ENCODE results near the gene SRSF6.
"Not testable (repeated sequence)": the region's sequence is repeated elsewhere in the genome, so short reads cannot be mapped to it uniquely, and the experiment has no call there.

The SRSF6 gene

DNA sequence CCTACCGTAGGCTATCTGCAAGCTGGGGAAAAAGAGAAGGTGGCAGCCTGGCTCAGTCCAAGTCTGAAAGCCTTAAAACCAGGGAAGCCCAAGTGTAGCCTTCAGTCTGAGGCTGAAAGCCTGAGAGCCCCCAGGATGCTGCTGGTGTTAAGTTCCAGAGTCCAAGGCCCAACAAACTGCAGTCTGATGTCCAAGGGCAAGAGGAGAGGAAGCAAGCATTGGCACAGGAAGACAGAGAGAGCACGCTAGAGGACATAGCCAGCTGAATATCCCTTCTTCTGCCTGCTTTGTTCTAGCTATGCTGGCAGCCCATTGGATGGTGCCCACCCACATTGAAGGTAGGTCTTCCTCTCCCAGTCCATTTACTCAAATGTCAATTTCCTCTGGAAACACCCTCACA, 37.7 kb downstream of the SRSF6 start:
- 85% methylated on average over 2 of the region's 2 CpGs for WGBS
- Histone ChIP-seq H3K36me3 (ENCODE audit: insufficient read depth, low read length) (no peaks in the 10 kb centered on the region), H3K4me3 (ENCODE audit: low read length) (no peak overlapping the region), H3K9me3 (ENCODE audit: insufficient read depth, low read depth, low read length) (no peaks in the 10 kb centered on the region), H3K4me1 (ENCODE audit: insufficient read depth, low read length) (no peaks in the 10 kb centered on the region), H3K9ac (ENCODE audit: low read depth, low read length) (no peak overlapping the region), H3K27ac (ENCODE audit: low read depth, low read length) (no peak overlapping the region), H3K27me3 (ENCODE audit: insufficient read depth, low read length) (no peaks in the 10 kb centered on the region)

DNA sequence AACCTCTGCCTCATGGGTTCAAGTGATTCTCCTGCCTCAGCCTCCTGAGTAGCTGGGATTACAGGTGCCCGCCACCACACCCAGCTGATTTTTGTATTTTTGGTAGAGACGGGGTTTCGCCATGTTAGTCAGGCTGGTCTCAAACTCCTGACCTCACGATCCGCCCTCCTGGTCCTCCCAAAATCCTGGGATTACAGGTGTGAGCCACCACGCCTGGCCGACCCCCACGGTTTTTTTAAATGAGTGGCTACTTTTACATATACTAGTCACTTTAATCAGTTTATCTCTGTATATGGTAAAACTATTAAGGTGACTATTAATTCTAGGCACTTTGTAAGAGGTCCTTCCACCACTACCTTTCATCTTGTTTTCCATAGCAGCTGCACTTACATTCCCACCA, 44.3 kb downstream of the SRSF6 start:
- H3K27ac ChIP-seq (ENCODE audit: low read depth, low read length); H3K4me3 ChIP-seq (ENCODE audit: low read length); H3K36me3 ChIP-seq (ENCODE audit: insufficient read depth, low read length); H3K9me3 ChIP-seq (ENCODE audit: insufficient read depth, low read depth, low read length); H3K9ac ChIP-seq (ENCODE audit: low read depth, low read length); H3K4me1 ChIP-seq (ENCODE audit: insufficient read depth, low read length): not testable (repeated sequence)
- peaks cover 17% of the 10 kb centered on the region for H3K27me3 ChIP-seq (ENCODE audit: insufficient read depth, low read length)
- WGBS, result 88% methylated on average over 8 of the region's 8 CpGs

DNA sequence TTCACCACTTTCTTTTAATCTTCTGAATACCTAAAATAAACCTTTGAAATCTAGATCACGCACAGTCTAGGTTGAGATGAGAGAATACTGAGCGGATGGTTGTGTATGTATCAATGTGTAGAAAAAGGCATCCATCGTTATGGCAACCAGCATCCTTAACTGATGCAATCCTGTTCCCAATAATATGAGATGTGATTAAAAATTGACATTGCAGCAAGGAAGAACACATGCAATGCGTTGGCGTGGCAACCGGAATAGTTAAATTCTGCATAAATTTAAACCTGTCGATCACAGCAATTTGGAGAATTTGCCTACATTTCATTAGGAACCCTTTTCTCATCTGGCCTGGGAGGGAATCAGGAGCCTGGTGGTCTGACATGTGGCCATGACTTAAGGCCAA, 48.5 kb downstream of the SRSF6 start:
- H3K9me3 ChIP-seq (ENCODE audit: insufficient read depth, low read depth, low read length), result no peaks in the 10 kb centered on the region
- no peaks in the 10 kb centered on the region for H3K36me3 ChIP-seq (ENCODE audit: insufficient read depth, low read length)
- no peak overlapping the region for H3K27ac ChIP-seq (ENCODE audit: low read depth, low read length)
- H3K4me1 ChIP-seq (ENCODE audit: insufficient read depth, low read length), result 0 out of 2 replicates have a peak, but pooled peaks cover 3% of the 10 kb centered on the region
- no peak overlapping the region for H3K9ac ChIP-seq (ENCODE audit: low read depth, low read length)
- no peak overlapping the region for H3K4me3 ChIP-seq (ENCODE audit: low read length)
- WGBS, result 94% methylated on average over 7 of the region's 7 CpGs
- H3K27me3 ChIP-seq (ENCODE audit: insufficient read depth, low read length), result peaks cover 31% of the 10 kb centered on the region

DNA sequence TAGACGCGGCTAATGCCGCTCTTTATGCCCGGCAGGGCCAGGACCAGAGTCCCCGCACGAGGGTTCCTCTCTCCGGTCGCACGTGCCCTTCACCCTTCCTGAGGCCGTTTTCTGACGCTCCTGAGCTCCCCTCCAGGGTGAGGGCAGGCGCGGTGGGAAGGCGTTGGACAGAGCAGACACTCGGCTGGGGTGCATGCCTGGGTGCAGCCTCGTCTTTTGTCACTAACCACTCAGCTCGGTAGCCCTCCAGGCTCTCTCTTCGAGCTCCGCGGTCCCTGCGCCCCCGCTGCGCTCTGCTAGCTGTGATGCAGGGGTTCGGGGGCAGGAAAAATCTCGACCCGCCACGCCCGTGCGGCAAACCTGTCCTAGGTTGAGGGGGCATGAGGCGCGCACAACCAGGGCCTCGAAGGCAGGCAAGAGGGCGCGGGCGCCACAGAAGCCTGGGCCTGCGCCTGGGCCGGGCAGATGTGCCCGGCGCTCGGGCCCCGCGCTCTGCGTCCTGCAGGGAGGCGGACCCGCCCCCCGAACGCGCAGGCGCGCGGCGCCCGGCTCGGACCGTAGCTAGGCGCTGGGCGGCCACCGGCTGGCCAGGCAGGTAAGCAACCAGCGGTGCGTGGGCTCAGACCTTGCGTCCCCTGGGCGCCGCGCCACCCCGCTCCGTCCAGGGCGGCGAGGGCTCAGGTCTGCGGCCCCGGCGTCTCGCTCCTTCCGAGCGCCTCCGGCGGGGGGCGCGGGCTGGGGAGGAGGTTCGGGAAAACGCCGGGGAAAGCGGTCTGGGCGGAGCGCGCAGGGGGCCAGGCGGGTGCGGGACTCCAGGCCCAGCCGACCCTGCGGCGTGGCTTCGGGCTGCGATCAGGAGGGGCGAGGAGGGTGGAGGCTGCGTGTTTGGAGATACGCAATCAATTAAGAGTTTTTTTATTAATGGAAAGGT, 49.7 kb downstream of the SRSF6 start, which contains the start of gene L3MBTL1:
Gene L3MBTL1 (plus strand): TSS at position 548 of the 931 bp plus-strand sequence. CDS start 5,807 bp downstream, outside the sequence.
- Histone ChIP-seq H3K9ac (ENCODE audit: low read depth, low read length) (peak within 1 kb of the TSS; percentile 51), H3K27ac (ENCODE audit: low read depth, low read length) (no peak within 1 kb of the TSS), H3K9me3 (ENCODE audit: insufficient read depth, low read depth, low read length) (no peaks in the 10 kb centered on the region), H3K27me3 (ENCODE audit: insufficient read depth, low read length) (peaks cover 31% of the 10 kb centered on the region), H3K4me3 (ENCODE audit: low read length) (peak within 1 kb of the TSS; percentile 65), H3K36me3 (ENCODE audit: insufficient read depth, low read length) (no peaks in the 10 kb centered on the region), H3K4me1 (ENCODE audit: insufficient read depth, low read length) (0 out of 2 replicates have a peak, but pooled peaks cover 3% of the 10 kb centered on the region)
- WGBS, result 9% methylated on average over 95 of the region's 95 CpGs

DNA sequence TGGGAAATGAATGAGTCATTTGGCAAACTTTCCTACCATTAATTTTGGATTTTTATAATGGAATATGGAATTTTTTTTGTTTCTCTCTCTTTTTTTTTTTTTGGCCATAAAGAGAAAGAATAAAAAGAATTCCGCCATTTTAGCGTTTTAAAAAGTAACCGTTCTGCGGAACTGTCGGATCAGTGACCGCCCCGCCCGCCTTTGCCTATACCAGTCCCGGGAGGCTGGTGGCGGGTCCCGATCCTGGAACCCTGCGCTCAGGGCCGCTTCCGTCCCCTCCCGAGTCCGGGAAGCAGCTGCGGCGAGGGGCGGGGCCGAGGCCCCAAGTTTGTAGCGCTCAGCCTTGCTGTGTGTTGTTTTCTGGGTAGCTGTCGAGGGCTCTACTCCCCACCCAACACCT, 50.4 kb downstream of the SRSF6 start:
- H3K36me3 ChIP-seq (ENCODE audit: insufficient read depth, low read length), result no peaks in the 10 kb centered on the region
- H3K4me1 ChIP-seq (ENCODE audit: insufficient read depth, low read length), result 0 out of 2 replicates have a peak, but pooled peaks cover 3% of the 10 kb centered on the region
- peak overlapping the region; percentile 65 for H3K4me3 ChIP-seq (ENCODE audit: low read length)
- H3K9ac ChIP-seq (ENCODE audit: low read depth, low read length), result peak overlapping the region; percentile 51; the same call in 1 of the 2 replicates
- H3K9me3 ChIP-seq (ENCODE audit: insufficient read depth, low read depth, low read length), result no peaks in the 10 kb centered on the region
- 4% methylated on average over 17 of the region's 22 CpGs for WGBS
- peaks cover 31% of the 10 kb centered on the region for H3K27me3 ChIP-seq (ENCODE audit: insufficient read depth, low read length)
- H3K27ac ChIP-seq (ENCODE audit: low read depth, low read length), result no peak overlapping the region

DNA sequence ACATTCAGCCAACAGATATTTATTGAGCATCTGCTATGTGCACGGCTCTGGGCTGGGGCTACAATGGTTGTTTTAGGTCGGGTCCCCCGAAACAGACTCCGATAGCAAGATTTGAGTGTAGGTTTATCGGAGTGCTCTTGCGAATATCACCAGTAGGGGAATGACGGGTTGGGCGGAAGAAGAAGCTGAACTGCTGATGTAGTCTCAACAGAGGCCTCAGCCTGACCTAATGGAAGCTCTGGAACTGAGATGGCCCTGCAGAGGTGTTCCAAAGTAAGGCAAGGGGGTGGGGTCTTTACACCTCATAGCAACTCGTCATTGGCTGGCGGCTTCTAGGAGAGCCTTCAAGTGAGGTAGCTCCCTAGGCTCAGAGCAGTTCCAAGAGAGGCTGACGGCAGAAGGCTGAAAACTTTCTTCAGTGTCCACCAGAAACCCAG, 50.9 kb downstream of the SRSF6 start:
- Histone ChIP-seq H3K27me3 (ENCODE audit: insufficient read depth, low read length) (peaks cover 31% of the 10 kb centered on the region), H3K9me3 (ENCODE audit: insufficient read depth, low read depth, low read length) (no peaks in the 10 kb centered on the region), H3K4me3 (ENCODE audit: low read length) (peak overlapping the region; percentile 65), H3K36me3 (ENCODE audit: insufficient read depth, low read length) (no peaks in the 10 kb centered on the region), H3K4me1 (ENCODE audit: insufficient read depth, low read length) (0 out of 2 replicates have a peak, but pooled peaks cover 3% of the 10 kb centered on the region), H3K9ac (ENCODE audit: low read depth, low read length) (no peak overlapping the region), H3K27ac (ENCODE audit: low read depth, low read length) (no peak overlapping the region)
- WGBS, result 39% methylated on average over 11 of the region's 11 CpGs

DNA sequence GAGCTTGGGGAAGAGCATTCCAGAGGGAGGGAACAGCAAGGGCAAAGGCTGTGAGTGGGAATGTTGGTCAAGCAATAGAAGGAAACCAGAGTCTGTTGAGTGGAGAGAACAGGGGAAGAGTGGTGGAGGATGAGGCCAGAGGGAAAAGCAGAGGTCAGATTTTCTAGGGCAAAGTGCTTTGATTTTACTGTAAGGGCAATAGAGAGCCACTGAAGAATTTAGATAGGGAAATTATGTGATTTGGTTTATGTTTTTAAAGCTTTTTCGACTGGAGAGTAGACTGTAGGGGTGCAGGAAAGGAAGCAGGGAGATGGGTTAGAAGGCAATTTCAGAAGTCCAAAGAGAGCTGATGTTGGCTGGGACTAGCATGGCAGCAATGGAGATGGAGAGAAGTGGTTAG, 54.2 kb downstream of the SRSF6 start:
- 0 out of 2 replicates have a peak, but pooled peaks cover 3% of the 10 kb centered on the region for H3K4me1 ChIP-seq (ENCODE audit: insufficient read depth, low read length)
- no peak overlapping the region for H3K9ac ChIP-seq (ENCODE audit: low read depth, low read length)
- H3K4me3 ChIP-seq (ENCODE audit: low read length), result no peak overlapping the region
- no peak overlapping the region for H3K27ac ChIP-seq (ENCODE audit: low read depth, low read length)
- WGBS, result 84% methylated on average over 1 of the region's 1 CpG
- peaks cover 5% of the 10 kb centered on the region; the same call in 1 of the 2 replicates for H3K36me3 ChIP-seq (ENCODE audit: insufficient read depth, low read length)
- H3K27me3 ChIP-seq (ENCODE audit: insufficient read depth, low read length), result peaks cover 15% of the 10 kb centered on the region
- H3K9me3 ChIP-seq (ENCODE audit: insufficient read depth, low read depth, low read length), result no peaks in the 10 kb centered on the region

DNA sequence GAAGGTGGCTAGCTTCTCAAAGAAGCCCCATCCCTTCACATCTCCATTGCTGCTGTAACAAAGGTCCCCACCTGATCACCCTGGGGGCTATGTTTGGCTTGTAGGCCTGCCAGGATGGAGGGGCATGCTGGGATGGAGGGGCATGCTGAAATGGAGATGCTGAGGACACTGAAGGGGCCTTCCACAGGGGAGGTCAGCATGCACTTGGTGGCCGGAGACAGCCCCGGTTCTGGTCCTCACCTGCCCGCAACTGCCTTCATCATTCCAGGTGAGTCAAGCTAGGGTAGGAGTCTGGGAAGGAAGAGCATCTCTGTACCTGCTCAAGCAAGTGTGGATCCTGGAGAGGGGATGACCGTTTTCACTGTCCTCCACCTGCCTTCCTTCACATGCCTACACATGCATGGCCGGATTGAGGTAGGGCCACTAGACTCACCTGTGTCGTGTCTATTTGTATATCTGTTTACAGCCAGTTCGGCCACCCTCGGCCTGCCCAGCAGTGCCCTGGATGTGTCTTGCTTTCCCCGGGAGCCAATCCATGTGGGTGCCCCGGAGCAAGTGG, 55.8 kb downstream of the SRSF6 start:
- no peaks in the 10 kb centered on the region for H3K27me3 ChIP-seq (ENCODE audit: insufficient read depth, low read length)
- H3K36me3 ChIP-seq (ENCODE audit: insufficient read depth, low read length), result peaks cover 15% of the 10 kb centered on the region
- peak overlapping the region; percentile 74 for H3K4me3 ChIP-seq (ENCODE audit: low read length)
- WGBS, result 70% methylated on average over 10 of the region's 10 CpGs
- H3K4me1 ChIP-seq (ENCODE audit: insufficient read depth, low read length), result 0 out of 2 replicates have a peak, but pooled peaks cover 1% of the 10 kb centered on the region
- peak overlapping the region; percentile 41; the same call in 1 of the 2 replicates for H3K27ac ChIP-seq (ENCODE audit: low read depth, low read length)
- H3K9ac ChIP-seq (ENCODE audit: low read depth, low read length), result peak overlapping the region; percentile 66
- H3K9me3 ChIP-seq (ENCODE audit: insufficient read depth, low read depth, low read length), result no peaks in the 10 kb centered on the region

Data from HUES64 (cell line).